ENCODE results near the gene CGGBP1. TPM values are rescaled to one million over a fixed set of nuclear protein-coding genes. Genes with fewer than 3 reads are reported as not detected.
A peak's percentile ranks its signal among the peaks of the same experiment; 100 is the strongest.

Gene CGGBP1
- total RNA-seq, 4 donors from 2014 or later: 17.6 to 46.3 (median 34.0) TPM

GRCh38 chr3:88005066-88005465, 53.7 kb downstream of the CGGBP1 start:
- intact Hi-C loops (cut with DNase I): no loop called here
- Histone ChIP-seq H3K27ac (no peak overlapping the region), H3K4me1 (peaks cover 0 to 7% (median 4%) of the 10 kb centered on the region in 3 donors), H3K27me3 (no peaks in the 10 kb centered on the region), H3K36me3 (no peaks in the 10 kb centered on the region), H3K9me3 (no peaks in the 10 kb centered on the region), H3K4me3 (no peak overlapping the region)
- TF ChIP-seq CTCF (IDR thresholded peaks at IDR 0.05) (peak in 4 of 6 experiments; percentile 17 to 26 (median 18)), POLR2A (IDR thresholded peaks at IDR 0.05) (no peak)
- DNase-seq: no peak
- 11 to 25% methylated on average over 2 of the region's 2 CpGs for WGBS, 2 donors

GRCh38 chr3:88003115-88003755, 55.6 kb downstream of the CGGBP1 start:
- Histone ChIP-seq H3K27me3 (no peaks in the 10 kb centered on the region), H3K4me1 (peaks cover 0 to 7% (median 4%) of the 10 kb centered on the region in 3 donors), H3K4me3 (no peak overlapping the region), H3K36me3 (no peaks in the 10 kb centered on the region), H3K27ac (no peak overlapping the region), H3K9me3 (no peaks in the 10 kb centered on the region)
- no peak for DNase-seq
- 37 to 38% methylated on average over 6 of the region's 6 CpGs for WGBS, 2 donors
- intact Hi-C loops (cut with DNase I): no loop called here
- TF ChIP-seq POLR2A (IDR thresholded peaks at IDR 0.05) (no peak), CTCF (IDR thresholded peaks at IDR 0.05) (peak; percentile 36 to 73 (median 64))

GRCh38 chr3:88002448-88002847, 56.4 kb downstream of the CGGBP1 start:
- Histone ChIP-seq H3K4me3 (no peak overlapping the region), H3K27me3 (no peaks in the 10 kb centered on the region), H3K36me3 (no peaks in the 10 kb centered on the region), H3K4me1 (peaks cover 0 to 7% (median 4%) of the 10 kb centered on the region in 3 donors), H3K27ac (no peak overlapping the region), H3K9me3 (no peaks in the 10 kb centered on the region)
- WGBS, 2 donors: 76 to 78% methylated on average over 3 of the region's 3 CpGs
- intact Hi-C loops (cut with DNase I): no loop called here
- no peak for DNase-seq
- TF ChIP-seq POLR2A (IDR thresholded peaks at IDR 0.05) (no peak), CTCF (IDR thresholded peaks at IDR 0.05) (no peak)

Other genes with a start within 250 kb of the CGGBP1 start
- gene ZNF654, start 250 bp upstream of the CGGBP1 start, total RNA-seq: 10 to 100 TPM in 2 of 4 donors, 1 to 10 TPM in 2; 8.4 to 16.4 (median 10.1) TPM
- gene C3orf38, start 91.0 kb upstream of the CGGBP1 start, total RNA-seq: 10 to 100 TPM; 10.6 to 19.8 (median 15.6) TPM